PFSK-1 (cell line): ENCODE measurements around the gene ZDHHC12.

Experiments used
- FOXP2 ChIP-seq: optimal IDR thresholded peaks from 2 replicates; pipeline ENCODE3; 2011; ENCODE audit warnings: borderline replicate concordance, control low read depth, inconsistent platforms; ENCODE audit not compliant: insufficient read depth; ENCODE audit errors: extremely low read length, extremely low read depth
- POLR2AphosphoS5 ChIP-seq: IDR thresholded peaks from 2 replicates; pipeline ENCODE4 v1.6.1; 2012; ENCODE audit warnings: low read depth, mild to moderate bottlenecking, control low read depth, low read length, moderate library complexity
- SIN3A ChIP-seq: IDR thresholded peaks from 2 replicates; pipeline ENCODE4 v1.6.1; 2012; ENCODE audit warnings: mild to moderate bottlenecking, low read length, moderate library complexity, borderline replicate concordance; ENCODE audit not compliant: insufficient read depth
- TAF1 ChIP-seq: IDR thresholded peaks from 2 replicates; pipeline ENCODE4 v1.6.1; 2012; ENCODE audit warnings: low read length, control low read depth, borderline replicate concordance; ENCODE audit not compliant: insufficient read depth
- TF ChIP-seq, protein P1 (sequence below), 2 experiments: IDR thresholded peaks; 2 replicates each; pipeline versions ENCODE4 v1.6.1 to v1.8.0; 2011 to 2012; ENCODE audit warnings: low read depth in 2 of 2, low read length in 2 of 2, control low read depth in 1 of 2, inconsistent platforms in 1 of 2, mild to moderate bottlenecking in 1 of 2, moderate library complexity in 1 of 2; ENCODE audit not compliant: insufficient read depth in 1 of 2

Gene ZDHHC12

DNA sequence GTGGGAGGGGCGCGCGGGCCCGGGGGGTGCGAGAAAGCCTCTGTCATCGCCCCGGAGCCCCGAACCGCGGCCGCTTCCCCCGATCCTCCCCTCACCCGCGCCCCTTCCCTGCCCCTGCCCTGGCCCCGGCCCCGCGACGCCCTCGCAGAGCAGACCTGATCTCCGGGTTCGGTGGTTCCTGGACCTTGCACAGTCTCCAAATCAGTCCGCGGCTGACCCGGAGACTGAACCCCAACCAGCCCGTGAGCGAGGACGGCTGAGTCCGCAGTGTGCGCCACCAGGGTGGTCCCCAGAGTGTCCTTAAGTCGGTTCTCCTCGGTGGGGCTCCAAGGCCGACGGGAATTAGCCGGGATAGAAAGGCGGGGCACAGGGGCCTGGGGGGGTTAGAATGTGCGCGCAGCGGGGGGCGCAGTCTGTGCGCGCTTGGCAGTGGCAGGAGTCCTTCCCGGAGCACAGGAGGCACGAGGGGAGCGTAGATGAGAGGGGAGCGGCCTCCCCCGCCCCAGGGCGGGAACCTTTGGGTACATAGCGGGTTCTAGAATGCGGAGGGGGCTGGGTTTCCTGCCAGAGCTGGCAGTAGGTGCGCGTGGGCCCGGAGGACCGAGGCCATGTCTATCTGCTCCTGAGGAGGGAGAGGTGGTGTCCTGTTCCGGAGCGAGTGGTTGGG, 20.8 kb downstream of the ZDHHC12 start:
- TF ChIP-seq, protein P1, sequence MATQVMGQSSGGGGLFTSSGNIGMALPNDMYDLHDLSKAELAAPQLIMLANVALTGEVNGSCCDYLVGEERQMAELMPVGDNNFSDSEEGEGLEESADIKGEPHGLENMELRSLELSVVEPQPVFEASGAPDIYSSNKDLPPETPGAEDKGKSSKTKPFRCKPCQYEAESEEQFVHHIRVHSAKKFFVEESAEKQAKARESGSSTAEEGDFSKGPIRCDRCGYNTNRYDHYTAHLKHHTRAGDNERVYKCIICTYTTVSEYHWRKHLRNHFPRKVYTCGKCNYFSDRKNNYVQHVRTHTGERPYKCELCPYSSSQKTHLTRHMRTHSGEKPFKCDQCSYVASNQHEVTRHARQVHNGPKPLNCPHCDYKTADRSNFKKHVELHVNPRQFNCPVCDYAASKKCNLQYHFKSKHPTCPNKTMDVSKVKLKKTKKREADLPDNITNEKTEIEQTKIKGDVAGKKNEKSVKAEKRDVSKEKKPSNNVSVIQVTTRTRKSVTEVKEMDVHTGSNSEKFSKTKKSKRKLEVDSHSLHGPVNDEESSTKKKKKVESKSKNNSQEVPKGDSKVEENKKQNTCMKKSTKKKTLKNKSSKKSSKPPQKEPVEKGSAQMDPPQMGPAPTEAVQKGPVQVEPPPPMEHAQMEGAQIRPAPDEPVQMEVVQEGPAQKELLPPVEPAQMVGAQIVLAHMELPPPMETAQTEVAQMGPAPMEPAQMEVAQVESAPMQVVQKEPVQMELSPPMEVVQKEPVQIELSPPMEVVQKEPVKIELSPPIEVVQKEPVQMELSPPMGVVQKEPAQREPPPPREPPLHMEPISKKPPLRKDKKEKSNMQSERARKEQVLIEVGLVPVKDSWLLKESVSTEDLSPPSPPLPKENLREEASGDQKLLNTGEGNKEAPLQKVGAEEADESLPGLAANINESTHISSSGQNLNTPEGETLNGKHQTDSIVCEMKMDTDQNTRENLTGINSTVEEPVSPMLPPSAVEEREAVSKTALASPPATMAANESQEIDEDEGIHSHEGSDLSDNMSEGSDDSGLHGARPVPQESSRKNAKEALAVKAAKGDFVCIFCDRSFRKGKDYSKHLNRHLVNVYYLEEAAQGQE (IDR thresholded peaks at IDR 0.05; ENCODE audit: insufficient read depth in 1 of 2, low read depth in 2 of 2, low read length in 2 of 2): no peak
- TF ChIP-seq FOXP2 (peak; percentile 16), SIN3A (no peak), TAF1 (no peak), POLR2AphosphoS5 (no peak)

DNA sequence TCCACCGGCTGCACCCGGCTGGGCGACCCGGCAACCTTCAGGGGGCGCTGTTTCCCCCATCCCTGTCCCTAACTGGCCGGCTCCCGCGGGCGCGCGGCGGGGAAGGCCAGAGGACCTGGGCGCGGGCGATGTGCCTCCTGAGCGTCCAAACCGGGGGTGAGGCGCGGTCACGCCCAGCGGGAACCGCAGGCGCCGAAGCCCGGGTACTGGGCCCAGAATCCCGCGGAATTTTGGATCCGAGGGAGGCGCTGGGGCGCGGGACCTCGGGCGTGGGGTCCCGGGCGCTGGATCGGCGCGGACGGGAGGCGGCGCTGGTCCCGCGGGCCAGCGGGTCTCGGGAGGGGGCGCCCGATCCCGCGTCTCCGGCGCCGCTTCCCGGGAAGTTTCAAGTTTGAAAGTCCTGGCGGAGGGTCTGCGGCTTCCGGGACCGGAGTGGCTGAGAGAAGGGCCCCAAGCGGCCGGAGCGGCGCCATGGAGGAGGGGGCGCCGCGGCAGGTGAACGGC, 21.4 kb downstream of the ZDHHC12 start, which contains the start of gene PKN3:
TSS of gene PKN3 (plus strand) at position 59 of the 504 bp plus-strand sequence. CDS start at position 472, 413 bp downstream.
- peak; percentile 39 for TF ChIP-seq FOXP2
- TF ChIP-seq, protein P1 (IDR thresholded peaks at IDR 0.05; ENCODE audit: insufficient read depth in 1 of 2, low read depth in 2 of 2, low read length in 2 of 2): no peak
- TF ChIP-seq TAF1: peak; percentile 57; the same call in 1 of the 2 replicates
- TF ChIP-seq SIN3A: no peak
- peak; percentile 66; the same call in 1 of the 2 replicates for TF ChIP-seq POLR2AphosphoS5

- TF ChIP-seq, protein P1 (IDR thresholded peaks at IDR 0.05; ENCODE audit: insufficient read depth in 1 of 2, low read depth in 2 of 2, low read length in 2 of 2): no peak
- TF ChIP-seq POLR2AphosphoS5: no peak
- no peak for TF ChIP-seq SIN3A
- no peak for TF ChIP-seq FOXP2
- no peak for TF ChIP-seq TAF1
Observed at GRCh38 chr9:128701227-128701854, 22.6 kb downstream of the ZDHHC12 start.

DNA sequence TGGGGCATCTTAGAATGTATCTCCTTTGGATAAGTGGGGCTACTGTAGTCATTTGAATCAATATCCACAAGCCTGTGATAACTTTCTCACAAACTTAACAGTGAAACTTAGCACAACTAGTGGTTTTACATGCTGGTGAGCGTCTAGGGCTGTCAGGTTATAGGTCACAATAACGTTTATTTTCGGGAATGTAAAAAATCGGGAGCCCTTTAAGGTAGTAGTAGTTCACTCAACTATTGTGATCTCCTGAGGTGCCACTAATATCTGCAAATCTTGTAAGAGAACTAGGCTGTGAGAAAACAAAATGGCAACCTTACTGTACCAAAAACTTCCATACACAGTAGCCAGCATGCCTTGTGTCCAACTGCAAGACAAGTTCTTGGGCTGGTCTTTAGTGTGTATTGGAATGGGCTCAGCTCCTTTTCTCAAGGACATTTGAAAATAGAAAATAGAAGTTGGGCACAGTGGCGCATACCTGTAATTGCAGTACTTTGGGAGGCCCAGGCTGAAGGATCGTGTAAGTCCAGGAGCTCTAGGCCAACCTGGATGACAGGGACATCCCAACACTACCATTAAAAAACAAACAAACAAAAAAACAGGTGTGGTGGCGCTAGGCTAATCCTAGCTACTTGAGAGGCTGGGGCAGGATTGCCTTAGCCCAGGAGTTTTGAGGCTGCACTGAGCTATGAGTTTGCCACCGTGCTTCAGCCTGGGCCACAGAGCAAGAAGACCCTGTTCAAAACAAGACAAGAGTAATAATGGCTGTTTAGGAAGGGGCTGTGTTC, 26.8 kb downstream of the ZDHHC12 start:
- TF ChIP-seq TAF1 (no peak), SIN3A (no peak), POLR2AphosphoS5 (peak; percentile 15; the same call in 1 of the 2 replicates), FOXP2 (no peak)
- TF ChIP-seq, protein P1 (IDR thresholded peaks at IDR 0.05; ENCODE audit: insufficient read depth in 1 of 2, low read depth in 2 of 2, low read length in 2 of 2): no peak
